HCT116 (cell line): ENCODE data around the gene PLCB4. TPM values are rescaled to one million over a fixed set of nuclear protein-coding genes. Genes with fewer than 3 reads are reported as not detected.

Experiments
- ATAC-seq: fragments of 200-7000 bp; cut with Tn5 transposase; 2 replicates; pipeline ENCODE4 v1.9.1; 2020; ENCODE audit warnings: mild to moderate bottlenecking, moderate library complexity
- BruUV-seq: library from RNA; stranded (reverse); fragments of 400-500 nt; replicated peaks from 2 replicates; lab custom pipeline; 2021; lab: Mats Ljungman, UMichigan
- CTCF ChIA-PET: fragments of 300-600 bp; sonication (Branson Sonifier 250); formaldehyde crosslinking; loops from one replicate; lab custom pipeline; 2021; ENCODE audit warnings: antibody characterized with exemption; lab: Charles Lee
- POLR2A ChIA-PET: fragments of 300-600, 350-600 bp; sonication (Branson Sonifier 250); formaldehyde crosslinking; loops from one replicate; lab custom pipeline; 2021; ENCODE audit warnings: antibody characterized with exemption; lab: Charles Lee
- RAD21 ChIA-PET, 2 experiments: fragments of 300-600 bp; sonication (Branson Sonifier 250); formaldehyde crosslinking; loops; one replicate each; lab custom pipeline; 2023; ENCODE audit warnings: low total read pairs in 2 of 2; ENCODE audit not compliant: uncharacterized antibody in 2 of 2, unreplicated experiment in 2 of 2, low non-redundant PET in 1 of 2; lab: Charles Lee
- DNase-seq: peaks from one replicate; pipeline ENCODE4 v3.0.0-alpha.2; 2010; ENCODE audit warnings: low read depth, low spot score
- H2AFZ ChIP-seq: fragments of 200-600 bp; shearing (Covaris generic), sonication (generic); 2 replicates; pipeline ENCODE4 v1.6.1; 2017; ENCODE audit warnings: low read depth, mixed run types, mixed read lengths, antibody characterized with exemption, low read length; ENCODE audit not compliant: poor library complexity, severe bottlenecking
- H3K27ac ChIP-seq: 2 replicates; pipeline ENCODE4 v1.5.1; 2012; ENCODE audit warnings: low read depth, low read length
- H3K27me3 ChIP-seq: fragments of 200-600 bp; sonication (generic); 2 replicates; pipeline ENCODE4 v1.6.1; 2016; ENCODE audit warnings: mixed run types, low read length, mixed read lengths; ENCODE audit not compliant: insufficient read depth
- H3K36me3 ChIP-seq, 2 experiments: fragments of 200-500 bp in 1 of 2; fragments of 200-600 bp in 1 of 2; sonication (Bioruptor generic) in 1 of 2; sonication (generic) in 1 of 2; 2 replicates each; pipeline versions ENCODE4 v1.5.1 to v1.6.1; 2014 to 2016; ENCODE audit warnings: low read length in 2 of 2, inconsistent platforms in 1 of 2, mixed read lengths in 1 of 2, mixed run types in 1 of 2; ENCODE audit not compliant: insufficient read depth in 2 of 2, control insufficient read depth in 1 of 2
- H3K4me1 ChIP-seq, 2 experiments: fragments of 200-600 bp in 1 of 2; sonication (generic) in 1 of 2; 2 replicates each; pipeline versions ENCODE4 v1.5.1 to v1.6.1; 2012 to 2017; ENCODE audit warnings: low read length in 2 of 2, inconsistent platforms in 1 of 2, mild to moderate bottlenecking in 1 of 2, mixed read lengths in 1 of 2, mixed run types in 1 of 2, moderate library complexity in 1 of 2; ENCODE audit not compliant: insufficient read depth in 2 of 2, control insufficient read depth in 1 of 2
- H3K4me2 ChIP-seq: fragments of 200-600 bp; sonication (generic); 2 replicates; pipeline ENCODE4 v1.6.1; 2017; ENCODE audit warnings: mixed run types, low read length, mixed read lengths
- H3K4me3 ChIP-seq, 2 experiments: fragments of 200-600 bp in 1 of 2; sonication (generic) in 1 of 2; replicated peaks in 1 of 2; 2 replicates each; pipeline ENCODE4 v1.5.1; 2011 to 2016; ENCODE audit warnings: low read length in 2 of 2, control low read depth in 1 of 2, low read depth in 1 of 2, mild to moderate bottlenecking in 1 of 2, mixed read lengths in 1 of 2, mixed run types in 1 of 2
- H3K79me2 ChIP-seq: fragments of 200-600 bp; sonication (generic); 2 replicates; pipeline ENCODE4 v1.6.1; 2017; ENCODE audit warnings: mild to moderate bottlenecking, mixed run types, low read length, moderate library complexity, mixed read lengths; ENCODE audit not compliant: insufficient read depth
- H3K9ac ChIP-seq: fragments of 200-600 bp; sonication (generic); 2 replicates; pipeline ENCODE4 v1.6.1; 2016; ENCODE audit warnings: low read length, mixed read lengths
- H3K9me2 ChIP-seq: fragments of 200-600 bp; sonication (generic), shearing (Covaris generic); 2 replicates; pipeline ENCODE4 v1.6.1; 2017; ENCODE audit warnings: mixed run types, mild to moderate bottlenecking, moderate library complexity; ENCODE audit not compliant: insufficient read depth
- H3K9me3 ChIP-seq, 2 experiments: fragments of 200-500 bp in 1 of 2; fragments of 200-600 bp in 1 of 2; sonication (Bioruptor generic) in 1 of 2; sonication (generic) in 1 of 2; 2 replicates each; pipeline ENCODE4 v1.6.1; 2014 to 2017; ENCODE audit warnings: low read length in 2 of 2, mixed read lengths in 2 of 2, inconsistent platforms in 1 of 2, low read depth in 1 of 2, mild to moderate bottlenecking in 1 of 2, mixed run types in 1 of 2, moderate library complexity in 1 of 2; ENCODE audit not compliant: control insufficient read depth in 1 of 2, insufficient read depth in 1 of 2
- H4K20me1 ChIP-seq: fragments of 200-600 bp; sonication (generic), shearing (Covaris generic); 2 replicates; pipeline ENCODE4 v1.6.1; 2017; ENCODE audit warnings: mixed run types, mild to moderate bottlenecking, moderate library complexity; ENCODE audit not compliant: insufficient read depth
- CEBPB ChIP-seq: IDR thresholded peaks from 2 replicates; pipeline ENCODE4 v1.6.1; 2012; ENCODE audit warnings: low read depth
- EGR1 ChIP-seq: IDR thresholded peaks from 2 replicates; pipeline ENCODE4 v1.6.1; 2012; ENCODE audit warnings: low read depth
- ELF1 ChIP-seq: IDR thresholded peaks from 2 replicates; pipeline ENCODE4 v1.6.1; 2012; ENCODE audit warnings: low read depth, borderline replicate concordance
- POLR2AphosphoS5 ChIP-seq: IDR thresholded peaks from 2 replicates; pipeline ENCODE4 v1.6.1; 2011; ENCODE audit warnings: mild to moderate bottlenecking, low read depth, low read length, moderate library complexity
- SIN3A ChIP-seq: IDR thresholded peaks from 2 replicates; pipeline ENCODE4 v1.6.1; 2012; ENCODE audit warnings: low read depth
- SP1 ChIP-seq: IDR thresholded peaks from 2 replicates; pipeline ENCODE4 v1.6.1; 2012; ENCODE audit warnings: low read depth
- intact Hi-C: fragments of 100-400 bp; cut with micrococcal nuclease; formaldehyde crosslinking; loops from 2 replicates; pipeline ENCODE4 v1.10.0; 2022
- total RNA-seq: library from RNA; stranded (reverse); gene quantifications from one replicate; pipeline ENCODE4 v1.2.1, GENCODE V29; 2021; ENCODE audit not compliant: unreplicated experiment
- TF ChIP-seq, protein P1 (sequence below): IDR thresholded peaks from 2 replicates; pipeline ENCODE4 v1.6.1; 2011; ENCODE audit warnings: mild to moderate bottlenecking, low read length, moderate library complexity; ENCODE audit not compliant: insufficient replicate concordance; ENCODE audit errors: extremely low read depth
- TF ChIP-seq, protein P2 (sequence below): IDR thresholded peaks from 2 replicates; pipeline ENCODE4 v1.6.1; 2012; ENCODE audit warnings: low read depth

PLCB4 gene
- total RNA-seq, 1 experiment from 2014 or later: 2.5 TPM

DNA sequence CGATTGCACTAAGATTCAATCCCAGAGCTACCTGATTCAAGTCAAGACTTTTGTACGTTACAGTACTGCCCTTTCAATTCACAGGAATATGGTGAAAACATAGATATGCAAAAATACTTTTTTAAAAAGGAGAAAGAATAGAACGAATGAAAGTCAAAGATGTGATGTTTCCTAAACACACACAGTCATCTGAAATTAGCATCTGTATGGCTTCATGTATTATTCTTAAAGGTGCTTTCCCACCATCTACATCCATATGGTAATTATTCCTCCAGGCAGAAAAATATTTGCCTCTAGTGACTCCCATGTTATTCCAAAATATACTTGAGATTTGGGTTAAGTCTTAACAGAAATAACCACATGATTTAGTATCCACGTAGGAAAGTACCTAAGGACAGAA lies 330.0 kb downstream of the PLCB4 start:
- ATAC-seq (no peak), DNase-seq (no peak)
- RAD21 ChIA-PET: no interaction called here
- Histone ChIP-seq H3K9me2 (no peaks in the 10 kb centered on the region), H3K27ac (no peak overlapping the region), H3K27me3 (no peaks in the 10 kb centered on the region), H3K4me2 (no peak overlapping the region), H3K79me2 (no peaks in the 10 kb centered on the region), H3K36me3 (no peaks in the 10 kb centered on the region), H3K4me1 (no peaks in the 10 kb centered on the region), H3K4me3 (no peak overlapping the region), H2AFZ (no peak overlapping the region), H3K9me3 (no peaks in the 10 kb centered on the region), H4K20me1 (no peaks in the 10 kb centered on the region), H3K9ac (no peak overlapping the region)
- no TSS peak for BruUV-seq
- intact Hi-C loops: loop anchor here (10.0 kb wide), 1 partner anchor 544 kb away; no protein-coding TSS in a partner anchor
- no peak for TF ChIP-seq CEBPB
- TF ChIP-seq, protein P1, sequence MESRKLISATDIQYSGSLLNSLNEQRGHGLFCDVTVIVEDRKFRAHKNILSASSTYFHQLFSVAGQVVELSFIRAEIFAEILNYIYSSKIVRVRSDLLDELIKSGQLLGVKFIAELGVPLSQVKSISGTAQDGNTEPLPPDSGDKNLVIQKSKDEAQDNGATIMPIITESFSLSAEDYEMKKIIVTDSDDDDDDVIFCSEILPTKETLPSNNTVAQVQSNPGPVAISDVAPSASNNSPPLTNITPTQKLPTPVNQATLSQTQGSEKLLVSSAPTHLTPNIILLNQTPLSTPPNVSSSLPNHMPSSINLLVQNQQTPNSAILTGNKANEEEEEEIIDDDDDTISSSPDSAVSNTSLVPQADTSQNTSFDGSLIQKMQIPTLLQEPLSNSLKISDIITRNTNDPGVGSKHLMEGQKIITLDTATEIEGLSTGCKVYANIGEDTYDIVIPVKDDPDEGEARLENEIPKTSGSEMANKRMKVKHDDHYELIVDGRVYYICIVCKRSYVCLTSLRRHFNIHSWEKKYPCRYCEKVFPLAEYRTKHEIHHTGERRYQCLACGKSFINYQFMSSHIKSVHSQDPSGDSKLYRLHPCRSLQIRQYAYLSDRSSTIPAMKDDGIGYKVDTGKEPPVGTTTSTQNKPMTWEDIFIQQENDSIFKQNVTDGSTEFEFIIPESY: no peak
- no peak for TF ChIP-seq POLR2AphosphoS5
- no peak for TF ChIP-seq EGR1
- TF ChIP-seq, protein P2, sequence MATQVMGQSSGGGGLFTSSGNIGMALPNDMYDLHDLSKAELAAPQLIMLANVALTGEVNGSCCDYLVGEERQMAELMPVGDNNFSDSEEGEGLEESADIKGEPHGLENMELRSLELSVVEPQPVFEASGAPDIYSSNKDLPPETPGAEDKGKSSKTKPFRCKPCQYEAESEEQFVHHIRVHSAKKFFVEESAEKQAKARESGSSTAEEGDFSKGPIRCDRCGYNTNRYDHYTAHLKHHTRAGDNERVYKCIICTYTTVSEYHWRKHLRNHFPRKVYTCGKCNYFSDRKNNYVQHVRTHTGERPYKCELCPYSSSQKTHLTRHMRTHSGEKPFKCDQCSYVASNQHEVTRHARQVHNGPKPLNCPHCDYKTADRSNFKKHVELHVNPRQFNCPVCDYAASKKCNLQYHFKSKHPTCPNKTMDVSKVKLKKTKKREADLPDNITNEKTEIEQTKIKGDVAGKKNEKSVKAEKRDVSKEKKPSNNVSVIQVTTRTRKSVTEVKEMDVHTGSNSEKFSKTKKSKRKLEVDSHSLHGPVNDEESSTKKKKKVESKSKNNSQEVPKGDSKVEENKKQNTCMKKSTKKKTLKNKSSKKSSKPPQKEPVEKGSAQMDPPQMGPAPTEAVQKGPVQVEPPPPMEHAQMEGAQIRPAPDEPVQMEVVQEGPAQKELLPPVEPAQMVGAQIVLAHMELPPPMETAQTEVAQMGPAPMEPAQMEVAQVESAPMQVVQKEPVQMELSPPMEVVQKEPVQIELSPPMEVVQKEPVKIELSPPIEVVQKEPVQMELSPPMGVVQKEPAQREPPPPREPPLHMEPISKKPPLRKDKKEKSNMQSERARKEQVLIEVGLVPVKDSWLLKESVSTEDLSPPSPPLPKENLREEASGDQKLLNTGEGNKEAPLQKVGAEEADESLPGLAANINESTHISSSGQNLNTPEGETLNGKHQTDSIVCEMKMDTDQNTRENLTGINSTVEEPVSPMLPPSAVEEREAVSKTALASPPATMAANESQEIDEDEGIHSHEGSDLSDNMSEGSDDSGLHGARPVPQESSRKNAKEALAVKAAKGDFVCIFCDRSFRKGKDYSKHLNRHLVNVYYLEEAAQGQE: no peak
- no peak for TF ChIP-seq SP1
- TF ChIP-seq ELF1: no peak
- no peak for TF ChIP-seq SIN3A
- CTCF ChIA-PET: interaction anchor here (1.1 kb wide), 1 partner anchor 639 kb away, joined by 3 read pairs; no protein-coding TSS in a partner anchor
- POLR2A ChIA-PET: no interaction called here
